Mucosa of stomach (tissue), 1 donor: ENCODE data around the gene RNF212.

Source experiments
- H3K27me3 ChIP-seq: one replicate; pipeline ENCODE4 v1.7.0; 2013; ENCODE audit warnings: mild to moderate bottlenecking, low read length; ENCODE audit not compliant: control insufficient read depth, insufficient read depth
- H3K36me3 ChIP-seq: one replicate; pipeline ENCODE4 v1.7.0; 2013; ENCODE audit warnings: low read length; ENCODE audit not compliant: control insufficient read depth, insufficient read depth
- H3K4me1 ChIP-seq: one replicate; pipeline ENCODE4 v1.7.0; 2013; ENCODE audit warnings: mild to moderate bottlenecking, low read length; ENCODE audit not compliant: control insufficient read depth, insufficient read depth
- H3K4me3 ChIP-seq: one replicate; pipeline ENCODE4 v1.7.0; 2013; ENCODE audit warnings: low read length
- H3K9ac ChIP-seq: one replicate; pipeline ENCODE4 v1.7.0; 2013; ENCODE audit warnings: mild to moderate bottlenecking, low read length, moderate library complexity
- H3K9me3 ChIP-seq: one replicate; pipeline ENCODE4 v1.7.0; 2013; ENCODE audit warnings: mild to moderate bottlenecking, low read length, moderate library complexity; ENCODE audit not compliant: control insufficient read depth
- donor health status: Pancreatic carcinoma.

The RNF212 gene

DNA sequence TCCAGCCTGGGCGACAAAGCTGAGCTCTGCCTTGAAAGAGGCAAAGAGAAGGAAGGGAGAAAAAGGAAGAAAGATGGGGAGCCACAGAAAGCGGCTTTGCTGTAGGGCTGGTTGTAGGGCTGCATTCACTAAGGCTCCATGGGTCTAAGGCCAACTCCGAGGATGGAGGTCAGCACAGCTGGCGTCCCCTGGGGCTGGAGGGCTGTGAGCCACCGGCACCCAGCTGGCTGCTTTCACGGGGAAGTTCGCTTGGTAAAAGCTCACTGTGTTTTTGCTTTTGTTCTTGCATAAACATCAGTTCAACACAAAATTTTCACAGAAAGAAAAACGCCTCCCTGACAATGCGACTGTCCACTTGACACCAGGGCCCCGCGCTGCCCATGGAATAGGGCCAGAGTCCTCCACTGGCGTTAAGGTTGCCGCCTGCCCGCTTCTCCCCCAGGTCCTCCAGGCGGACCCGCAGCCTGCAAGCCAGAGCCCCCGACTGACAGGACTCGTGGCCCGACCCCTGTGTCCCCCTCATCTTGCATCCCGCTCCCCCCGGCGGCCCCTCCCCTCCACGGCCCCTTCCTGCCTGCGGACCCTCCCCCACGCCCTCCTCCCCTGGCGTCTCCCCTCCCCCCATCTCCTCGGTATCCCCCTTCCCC lies 1.1 kb downstream of the RNF212 start:
- no peaks in the 10 kb centered on the region for H3K4me1 ChIP-seq
- H3K36me3 ChIP-seq = no peaks in the 10 kb centered on the region
- H3K27me3 ChIP-seq = peaks cover 18% of the 10 kb centered on the region
- no peak overlapping the region for H3K9ac ChIP-seq
- H3K4me3 ChIP-seq = no peak overlapping the region
- H3K9me3 ChIP-seq = no peaks in the 10 kb centered on the region

DNA sequence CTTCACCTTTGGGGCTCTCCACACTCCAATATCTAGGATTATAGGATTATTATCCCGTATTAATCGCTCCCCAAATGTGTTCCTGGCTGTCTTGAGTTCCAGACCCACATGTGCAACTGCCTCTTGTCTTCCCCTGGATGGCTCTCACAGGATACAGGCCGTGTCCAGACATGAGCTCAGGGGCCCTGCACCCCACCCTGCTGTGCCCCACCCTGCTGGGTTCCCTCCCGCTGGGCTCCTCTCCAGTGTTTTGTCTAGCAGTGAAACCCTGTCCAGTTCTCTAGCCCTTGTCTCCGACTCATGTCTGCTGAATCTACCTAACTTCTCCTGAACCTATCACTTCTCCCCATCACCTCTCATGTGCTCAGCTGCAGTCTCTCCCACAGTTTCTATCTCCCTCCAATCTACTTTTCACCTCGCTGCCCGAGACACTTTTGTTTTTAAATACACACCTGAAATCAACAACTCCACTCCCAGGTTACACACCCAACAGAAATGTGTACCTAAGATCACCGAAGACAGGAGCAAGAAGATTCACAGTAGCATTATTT lies 2.0 kb downstream of the RNF212 start:
- peaks cover 18% of the 10 kb centered on the region for H3K27me3 ChIP-seq
- no peaks in the 10 kb centered on the region for H3K4me1 ChIP-seq
- no peak overlapping the region for H3K4me3 ChIP-seq
- no peaks in the 10 kb centered on the region for H3K9me3 ChIP-seq
- no peak overlapping the region for H3K9ac ChIP-seq
- H3K36me3 ChIP-seq = no peaks in the 10 kb centered on the region

DNA sequence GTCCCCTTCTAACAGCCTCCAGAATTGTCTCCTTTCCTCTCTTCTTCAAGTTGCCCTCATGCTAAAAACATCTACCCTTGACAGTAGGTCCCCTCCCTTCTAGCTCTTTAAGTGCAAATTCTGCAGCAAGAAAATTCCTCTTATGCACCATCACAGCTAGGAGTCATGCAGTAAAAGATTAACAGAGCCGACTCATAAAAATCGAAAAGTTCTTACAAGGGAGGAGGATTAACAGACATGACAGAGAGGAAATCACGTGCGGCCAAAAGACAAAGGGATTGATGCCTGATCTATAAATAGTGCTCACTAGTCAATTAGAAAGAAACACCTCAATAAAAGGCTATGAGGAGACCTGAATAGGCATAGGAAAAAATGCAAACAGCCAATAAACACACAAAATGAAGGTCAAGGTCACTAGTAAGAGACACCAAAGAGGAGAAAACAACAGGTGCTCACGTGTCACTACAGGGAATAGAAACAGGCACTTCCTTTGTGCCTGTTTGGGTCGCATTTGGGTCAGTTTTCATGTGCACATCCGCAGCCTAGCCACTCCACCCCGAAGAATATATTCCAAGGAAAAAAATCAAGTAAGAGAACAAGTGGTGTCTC lies 3.4 kb downstream of the RNF212 start:
- Histone ChIP-seq H3K27me3 (peaks cover 18% of the 10 kb centered on the region), H3K36me3 (no peaks in the 10 kb centered on the region), H3K9ac (no peak overlapping the region), H3K4me3 (no peak overlapping the region), H3K4me1 (no peaks in the 10 kb centered on the region), H3K9me3 (no peaks in the 10 kb centered on the region)

DNA sequence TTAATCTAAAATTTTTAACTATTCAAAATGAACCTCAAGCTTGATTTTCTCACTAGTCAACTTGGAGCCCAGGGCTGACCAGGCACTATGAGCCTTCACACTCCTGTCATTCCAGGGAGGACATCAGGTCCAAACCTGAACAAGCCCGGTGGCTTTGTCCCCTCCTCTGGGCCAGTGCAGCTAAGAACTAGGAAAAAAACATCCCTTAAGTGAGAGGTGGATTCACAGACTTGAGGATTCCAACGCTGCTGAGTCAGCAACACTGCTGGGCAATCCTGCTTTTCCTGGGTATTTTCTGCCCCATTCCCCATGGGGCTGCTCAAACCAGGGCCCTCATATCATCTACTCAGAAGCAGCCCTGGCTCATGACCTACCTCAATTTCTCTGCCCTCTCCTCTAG lies 4.0 kb downstream of the RNF212 start:
- H3K9ac ChIP-seq = no peak overlapping the region

DNA sequence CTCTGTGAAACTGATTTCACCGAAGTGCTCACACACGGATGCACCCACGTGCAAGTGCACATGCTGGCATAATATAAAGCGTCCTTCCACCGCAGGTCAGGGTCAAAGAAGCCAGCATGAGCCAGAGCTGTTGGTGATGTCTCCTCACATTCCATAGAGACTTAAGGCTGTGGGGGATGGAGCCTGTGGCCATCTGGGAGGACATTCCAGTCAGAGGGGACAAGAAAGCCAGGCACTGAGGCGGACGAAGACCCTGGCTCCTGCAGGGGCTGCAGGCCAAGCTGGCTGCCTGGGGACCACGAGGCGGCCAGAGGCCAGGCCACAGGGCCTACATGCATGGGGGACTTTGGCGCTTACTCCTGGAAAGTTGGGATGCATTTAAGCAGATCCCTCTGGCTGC lies 7.7 kb downstream of the RNF212 start:
- Histone ChIP-seq H3K27me3 (peaks cover under 1% of the 10 kb centered on the region), H3K9me3 (no peaks in the 10 kb centered on the region), H3K9ac (no peak overlapping the region), H3K4me3 (no peak overlapping the region), H3K4me1 (no peaks in the 10 kb centered on the region), H3K36me3 (no peaks in the 10 kb centered on the region)

More for the DNA sequence above, 4.0 kb downstream of the RNF212 start:
- no peak overlapping the region for H3K4me3 ChIP-seq
- H3K36me3 ChIP-seq = no peaks in the 10 kb centered on the region
- no peaks in the 10 kb centered on the region for H3K9me3 ChIP-seq
- no peaks in the 10 kb centered on the region for H3K4me1 ChIP-seq
- peaks cover 18% of the 10 kb centered on the region for H3K27me3 ChIP-seq

DNA sequence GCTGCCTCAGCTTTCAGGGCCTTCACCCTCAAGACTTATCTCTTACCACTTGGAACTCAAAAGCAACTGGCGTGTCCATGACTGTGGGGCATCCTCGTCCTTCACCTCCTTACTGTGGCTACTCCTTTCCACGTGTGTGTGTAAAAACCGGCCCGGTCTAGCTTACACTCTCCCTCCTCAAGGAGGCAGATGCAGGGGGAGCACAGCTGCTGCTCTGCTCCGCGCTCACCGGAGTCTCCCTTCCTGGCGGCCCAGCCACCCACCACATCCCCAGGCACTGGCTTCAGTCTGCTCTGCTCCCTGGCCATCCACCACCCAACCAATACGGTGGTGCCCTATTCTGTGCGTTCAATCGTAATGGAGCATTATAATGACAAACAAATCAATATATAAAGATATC lies 8.3 kb downstream of the RNF212 start:
- H3K9me3 ChIP-seq = no peaks in the 10 kb centered on the region
- no peak overlapping the region for H3K9ac ChIP-seq
- H3K36me3 ChIP-seq = no peaks in the 10 kb centered on the region

DNA sequence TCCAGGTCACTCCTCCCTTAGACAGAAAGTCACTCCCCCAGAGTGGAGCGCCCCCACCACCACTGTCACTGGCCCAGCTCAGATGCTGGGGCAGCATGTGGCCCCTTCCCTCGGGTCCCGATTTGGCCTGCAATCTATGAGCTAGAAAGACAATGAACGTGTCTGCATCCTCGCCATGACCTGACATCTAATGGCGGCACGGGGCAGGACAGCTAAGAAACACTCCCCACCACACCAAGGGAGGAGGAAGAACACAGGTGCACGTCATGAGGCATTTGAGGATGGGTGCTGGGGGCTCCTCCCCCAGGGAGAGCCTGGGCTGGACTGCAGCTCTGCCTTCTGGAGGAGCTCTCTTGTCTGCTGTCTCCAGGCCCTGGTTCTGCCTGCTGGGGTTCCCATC lies 8.7 kb downstream of the RNF212 start:
- H3K9ac ChIP-seq = no peak overlapping the region
- H3K9me3 ChIP-seq = no peaks in the 10 kb centered on the region
- H3K36me3 ChIP-seq = no peaks in the 10 kb centered on the region
- no peaks in the 10 kb centered on the region for H3K4me1 ChIP-seq
- no peak overlapping the region for H3K4me3 ChIP-seq
- H3K27me3 ChIP-seq = no peaks in the 10 kb centered on the region

More for the DNA sequence above, 8.3 kb downstream of the RNF212 start:
- Histone ChIP-seq H3K4me3 (no peak overlapping the region), H3K27me3 (no peaks in the 10 kb centered on the region), H3K4me1 (no peaks in the 10 kb centered on the region)

DNA sequence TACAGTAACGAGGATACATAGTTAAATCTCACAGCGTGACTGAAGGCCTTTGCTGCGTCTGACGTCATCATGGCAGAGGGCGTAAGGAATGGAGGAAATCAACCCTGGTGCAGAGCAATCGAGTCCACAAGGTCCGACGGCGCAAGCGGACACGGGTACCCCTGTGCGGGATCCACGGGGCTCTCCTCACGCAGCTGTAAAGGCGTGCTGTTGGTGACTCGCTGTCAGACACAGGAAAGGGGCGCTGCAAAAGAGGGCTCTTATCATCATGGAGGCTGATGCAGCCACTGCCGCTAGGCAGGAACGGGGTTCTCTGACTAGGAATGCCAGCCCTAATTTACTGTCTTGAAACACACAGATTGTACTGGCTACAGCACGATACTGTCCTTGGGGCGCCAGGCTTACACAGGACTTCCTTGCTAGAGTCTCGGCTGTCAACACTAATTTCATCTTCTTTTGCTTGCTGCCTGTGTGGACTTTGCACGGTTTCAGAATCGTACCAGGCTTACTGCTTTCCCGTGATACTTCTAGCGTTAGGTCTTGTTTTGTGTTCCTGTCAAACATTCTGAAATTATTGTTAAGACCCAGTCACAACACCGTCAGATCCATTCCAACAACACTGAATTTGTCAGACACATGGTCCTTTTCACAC lies 13.6 kb downstream of the RNF212 start:
- Histone ChIP-seq H3K9me3 (no peaks in the 10 kb centered on the region), H3K4me3 (no peak overlapping the region), H3K27me3 (no peaks in the 10 kb centered on the region), H3K36me3 (no peaks in the 10 kb centered on the region), H3K9ac (no peak overlapping the region), H3K4me1 (no peaks in the 10 kb centered on the region)

DNA sequence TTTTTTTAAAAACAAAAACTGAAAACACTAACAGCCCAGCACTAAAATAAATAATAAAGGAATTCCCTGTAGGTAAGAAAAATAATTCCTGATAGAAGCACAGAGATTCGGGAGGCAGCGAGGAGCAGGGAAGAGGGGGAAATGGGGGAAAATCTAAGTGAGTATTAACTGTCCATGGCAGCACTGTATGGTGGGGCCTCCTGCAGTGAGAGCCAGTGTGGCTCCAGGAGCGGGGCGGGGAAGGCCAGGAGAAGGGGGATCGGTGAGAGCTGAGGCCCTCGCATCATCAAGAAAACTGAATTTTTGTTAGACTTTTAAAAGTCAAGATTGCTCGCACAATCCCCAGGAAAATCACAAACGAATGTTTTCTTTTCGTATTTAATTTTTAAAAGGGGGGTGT lies 14.1 kb downstream of the RNF212 start:
- no peaks in the 10 kb centered on the region for H3K36me3 ChIP-seq
- H3K9ac ChIP-seq = no peak overlapping the region
- no peaks in the 10 kb centered on the region for H3K27me3 ChIP-seq
- H3K9me3 ChIP-seq = no peaks in the 10 kb centered on the region
- no peak overlapping the region for H3K4me3 ChIP-seq
- H3K4me1 ChIP-seq = no peaks in the 10 kb centered on the region

DNA sequence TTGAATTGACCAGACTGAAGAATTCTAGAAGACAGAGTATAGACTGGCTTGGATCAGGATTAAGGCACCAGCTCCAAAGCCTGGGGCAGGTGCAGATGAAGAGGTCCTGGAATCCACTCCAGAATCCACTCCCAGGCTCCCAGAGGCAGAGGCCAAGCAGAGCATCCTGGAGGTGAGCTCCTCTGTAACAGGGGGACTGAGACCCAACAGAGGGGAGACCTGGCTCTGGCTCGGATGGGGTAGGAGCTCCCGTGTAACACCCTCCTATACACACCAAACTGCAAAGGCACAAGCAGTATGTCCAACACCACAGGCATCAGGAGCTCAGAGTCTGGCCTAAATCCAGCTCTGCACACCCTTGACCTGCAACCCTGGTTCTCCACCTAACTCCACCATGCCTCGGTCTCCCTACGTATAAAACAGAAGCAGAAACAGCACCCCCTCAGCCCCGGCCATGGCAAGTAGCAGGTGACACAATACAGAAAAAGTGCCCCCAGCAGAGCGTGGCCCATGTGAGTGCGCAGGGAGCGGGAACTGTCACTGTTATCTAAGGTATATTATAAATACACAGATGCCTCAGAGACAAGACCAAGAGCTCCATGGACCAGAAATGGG lies 14.9 kb downstream of the RNF212 start:
- no peak overlapping the region for H3K4me3 ChIP-seq
- no peaks in the 10 kb centered on the region for H3K36me3 ChIP-seq
- no peaks in the 10 kb centered on the region for H3K9me3 ChIP-seq
- H3K9ac ChIP-seq = no peak overlapping the region
- no peaks in the 10 kb centered on the region for H3K4me1 ChIP-seq
- no peaks in the 10 kb centered on the region for H3K27me3 ChIP-seq

DNA sequence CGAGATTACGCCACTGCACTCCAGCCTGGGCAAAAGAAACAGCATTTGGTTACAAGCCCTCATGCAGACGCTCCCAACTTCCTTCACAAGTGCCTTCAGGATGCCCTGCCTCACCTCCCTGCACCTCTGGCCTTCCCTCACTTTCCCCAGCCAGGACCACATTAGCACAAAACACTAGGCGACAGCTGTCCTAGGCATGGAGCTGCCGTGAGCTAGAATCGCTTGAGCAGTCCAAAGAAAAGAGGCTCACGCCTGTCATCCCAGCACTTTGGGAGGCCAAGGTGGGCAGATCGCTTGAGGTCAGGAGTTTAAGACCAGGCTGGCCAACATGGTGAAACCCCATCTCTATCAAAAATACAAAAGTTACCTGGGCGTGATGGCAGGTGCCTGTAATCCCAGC lies 15.8 kb downstream of the RNF212 start:
- Histone ChIP-seq H3K9ac (no peak overlapping the region), H3K4me3 (no peak overlapping the region), H3K27me3 (no peaks in the 10 kb centered on the region), H3K36me3 (no peaks in the 10 kb centered on the region), H3K4me1 (no peaks in the 10 kb centered on the region), H3K9me3 (no peaks in the 10 kb centered on the region)

DNA sequence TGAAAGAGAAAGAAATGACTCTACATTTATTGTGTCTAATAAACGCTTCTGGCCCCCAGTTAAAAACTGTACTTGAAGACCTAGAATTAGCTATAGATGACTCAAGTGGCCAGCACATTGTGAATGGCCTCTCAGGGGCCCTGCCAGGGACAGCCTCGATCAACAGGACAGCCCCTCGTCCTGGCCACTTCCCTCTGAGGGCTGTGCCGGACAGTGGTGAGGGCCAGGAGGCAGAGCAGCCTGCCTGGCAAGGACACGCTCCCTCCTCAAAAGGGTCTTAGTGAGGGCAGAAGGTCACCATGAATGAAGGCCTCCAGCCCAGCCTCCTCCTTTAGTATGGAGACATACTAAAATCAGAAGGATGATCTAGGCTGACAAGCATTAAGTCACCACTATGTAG lies 16.5 kb downstream of the RNF212 start:
- no peaks in the 10 kb centered on the region for H3K36me3 ChIP-seq
- no peaks in the 10 kb centered on the region for H3K9me3 ChIP-seq
- H3K4me1 ChIP-seq = no peaks in the 10 kb centered on the region
- no peak overlapping the region for H3K4me3 ChIP-seq
- no peaks in the 10 kb centered on the region for H3K27me3 ChIP-seq
- no peak overlapping the region for H3K9ac ChIP-seq
